Neural crest cell (in vitro differentiated cells): ENCODE measurements around the gene CD70. TPM values are rescaled to one million over a fixed set of nuclear protein-coding genes. Genes with fewer than 3 reads are reported as not detected.

Experiments used
- DNase-seq: peaks from one replicate; pipeline ENCODE4 v3.0.0; 2021; ENCODE audit warnings: low read depth, mixed read lengths, low spot score
- H3K27ac Mint-ChIP-seq: one replicate; pipeline ENCODE4 v1.8.0; 2021; ENCODE audit warnings: mild to moderate bottlenecking, mixed read lengths; ENCODE audit not compliant: unreplicated experiment
- H3K27me3 Mint-ChIP-seq: 2 replicates; pipeline ENCODE4 v1.8.0; 2021; ENCODE audit warnings: low read depth, mild to moderate bottlenecking, mixed read lengths
- H3K36me3 Mint-ChIP-seq: 2 replicates; pipeline ENCODE4 v1.8.0; 2021; ENCODE audit warnings: low read depth, mild to moderate bottlenecking, mixed read lengths
- H3K4me1 Mint-ChIP-seq: 2 replicates; pipeline ENCODE4 v1.8.0; 2021; ENCODE audit warnings: mixed read lengths
- H3K4me3 Mint-ChIP-seq: one replicate; pipeline ENCODE4 v1.8.0; 2021; ENCODE audit warnings: mild to moderate bottlenecking, mixed read lengths
- H3K9me3 Mint-ChIP-seq: 2 replicates; pipeline ENCODE4 v1.8.0; 2021; ENCODE audit warnings: mixed read lengths
- CTCF ChIP-seq: fragments of 200-600 bp; sonication (generic); conservative IDR thresholded peaks from 2 replicates; pipeline ENCODE4 v1.5.0; 2021; ENCODE audit warnings: antibody characterized with exemption, mild to moderate bottlenecking
- total RNA-seq: library from RNA; stranded (reverse); gene quantifications from 2 replicates; pipeline ENCODE4 v1.2.1, GENCODE V29; 2021

CD70 gene
- total RNA-seq, 1 donor from 2014 or later, result not detected

GRCh38 chr19:6576869-6577475 lies 14.0 kb downstream of the CD70 start:
- DNase-seq, result no peak
- H3K9me3 Mint-ChIP-seq, result peaks cover 4% of the 10 kb centered on the region
- H3K27ac Mint-ChIP-seq, result no peak overlapping the region
- H3K4me3 Mint-ChIP-seq, result no peak overlapping the region
- no peaks in the 10 kb centered on the region for H3K4me1 Mint-ChIP-seq
- no peaks in the 10 kb centered on the region for H3K36me3 Mint-ChIP-seq
- no peak for TF ChIP-seq CTCF
- H3K27me3 Mint-ChIP-seq, result peaks cover 26% of the 10 kb centered on the region

- Mint-ChIP-seq H3K27ac (no peak overlapping the region), H3K4me1 (no peaks in the 10 kb centered on the region), H3K4me3 (no peak overlapping the region), H3K9me3 (peaks cover 4% of the 10 kb centered on the region), H3K27me3 (peaks cover 19% of the 10 kb centered on the region), H3K36me3 (no peaks in the 10 kb centered on the region)
- DNase-seq, result no peak
- no peak for TF ChIP-seq CTCF
These were observed 17.6 kb downstream of the CD70 start for GRCh38 chr19:6573350-6573749.

GRCh38 chr19:6572217-6572616 lies 18.7 kb downstream of the CD70 start:
- H3K4me3 Mint-ChIP-seq, result no peak overlapping the region
- no peaks in the 10 kb centered on the region for H3K4me1 Mint-ChIP-seq

GRCh38 chr19:6571167-6571566 lies 19.8 kb downstream of the CD70 start:
- TF ChIP-seq CTCF, result no peak
- H3K27me3 Mint-ChIP-seq, result peaks cover 28% of the 10 kb centered on the region
- no peak overlapping the region for H3K27ac Mint-ChIP-seq
- H3K36me3 Mint-ChIP-seq, result no peaks in the 10 kb centered on the region
- no peak for DNase-seq
- no peaks in the 10 kb centered on the region for H3K4me1 Mint-ChIP-seq
- H3K9me3 Mint-ChIP-seq, result peaks cover 4% of the 10 kb centered on the region
- H3K4me3 Mint-ChIP-seq, result no peak overlapping the region

More at GRCh38 chr19:6572217-6572616, 18.7 kb downstream of the CD70 start:
- Mint-ChIP-seq H3K27me3 (peaks cover 28% of the 10 kb centered on the region), H3K27ac (no peak overlapping the region), H3K36me3 (no peaks in the 10 kb centered on the region), H3K9me3 (peaks cover 4% of the 10 kb centered on the region)
- DNase-seq, result no peak
- no peak for TF ChIP-seq CTCF

GRCh38 chr19:6570764-6571163 lies 20.2 kb downstream of the CD70 start:
- Mint-ChIP-seq H3K4me3 (no peak overlapping the region), H3K27me3 (peaks cover 28% of the 10 kb centered on the region), H3K9me3 (peaks cover 4% of the 10 kb centered on the region), H3K27ac (no peak overlapping the region), H3K36me3 (no peaks in the 10 kb centered on the region), H3K4me1 (no peaks in the 10 kb centered on the region)
- no peak for TF ChIP-seq CTCF
- DNase-seq, result no peak
